ENCODE results near the gene DSCAML1. TPM values are rescaled to one million over a fixed set of nuclear protein-coding genes. Genes with fewer than 3 reads are reported as not detected.
A peak's percentile ranks its signal among the peaks of the same experiment; 100 is the strongest.

The DSCAML1 gene
- total RNA-seq, 1 donor from 2014 or later, result 0.95 TPM

DNA sequence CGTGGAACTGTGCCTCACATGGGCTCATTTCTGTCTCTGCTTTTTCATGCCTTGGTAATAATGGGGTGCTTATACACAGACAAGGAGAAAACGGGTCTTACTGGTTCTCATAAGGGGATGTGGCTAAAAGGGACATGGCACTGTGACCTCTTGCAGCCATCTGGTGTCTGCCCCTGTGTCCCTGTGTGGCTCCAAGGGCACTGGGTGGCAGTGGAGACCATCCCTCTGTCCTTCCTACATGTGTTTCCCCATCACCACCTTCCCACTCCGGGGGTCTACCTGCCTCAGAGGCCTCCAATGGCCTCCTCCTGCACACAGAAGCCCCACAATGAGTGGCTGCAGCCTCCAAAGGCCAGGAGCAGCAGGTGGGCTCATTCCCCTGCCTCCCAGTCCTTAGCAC lies 248.1 kb downstream of the DSCAML1 start:
- Histone ChIP-seq H3K27me3 (ENCODE audit: low read depth) (no peaks in the 10 kb centered on the region), H3K36me3 (no peaks in the 10 kb centered on the region), H3K27ac (no peak overlapping the region), H3K9me3 (no peaks in the 10 kb centered on the region), H3K4me1 (no peaks in the 10 kb centered on the region), H3K4me3 (no peak overlapping the region)
- ATAC-seq, result no peak
- peak; percentile 5 for DNase-seq
- intact Hi-C loops (cut with DNase I), result no loop called here
- TF ChIP-seq, protein P1, sequence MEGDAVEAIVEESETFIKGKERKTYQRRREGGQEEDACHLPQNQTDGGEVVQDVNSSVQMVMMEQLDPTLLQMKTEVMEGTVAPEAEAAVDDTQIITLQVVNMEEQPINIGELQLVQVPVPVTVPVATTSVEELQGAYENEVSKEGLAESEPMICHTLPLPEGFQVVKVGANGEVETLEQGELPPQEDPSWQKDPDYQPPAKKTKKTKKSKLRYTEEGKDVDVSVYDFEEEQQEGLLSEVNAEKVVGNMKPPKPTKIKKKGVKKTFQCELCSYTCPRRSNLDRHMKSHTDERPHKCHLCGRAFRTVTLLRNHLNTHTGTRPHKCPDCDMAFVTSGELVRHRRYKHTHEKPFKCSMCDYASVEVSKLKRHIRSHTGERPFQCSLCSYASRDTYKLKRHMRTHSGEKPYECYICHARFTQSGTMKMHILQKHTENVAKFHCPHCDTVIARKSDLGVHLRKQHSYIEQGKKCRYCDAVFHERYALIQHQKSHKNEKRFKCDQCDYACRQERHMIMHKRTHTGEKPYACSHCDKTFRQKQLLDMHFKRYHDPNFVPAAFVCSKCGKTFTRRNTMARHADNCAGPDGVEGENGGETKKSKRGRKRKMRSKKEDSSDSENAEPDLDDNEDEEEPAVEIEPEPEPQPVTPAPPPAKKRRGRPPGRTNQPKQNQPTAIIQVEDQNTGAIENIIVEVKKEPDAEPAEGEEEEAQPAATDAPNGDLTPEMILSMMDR (IDR thresholded peaks at IDR 0.05), result no peak

DNA sequence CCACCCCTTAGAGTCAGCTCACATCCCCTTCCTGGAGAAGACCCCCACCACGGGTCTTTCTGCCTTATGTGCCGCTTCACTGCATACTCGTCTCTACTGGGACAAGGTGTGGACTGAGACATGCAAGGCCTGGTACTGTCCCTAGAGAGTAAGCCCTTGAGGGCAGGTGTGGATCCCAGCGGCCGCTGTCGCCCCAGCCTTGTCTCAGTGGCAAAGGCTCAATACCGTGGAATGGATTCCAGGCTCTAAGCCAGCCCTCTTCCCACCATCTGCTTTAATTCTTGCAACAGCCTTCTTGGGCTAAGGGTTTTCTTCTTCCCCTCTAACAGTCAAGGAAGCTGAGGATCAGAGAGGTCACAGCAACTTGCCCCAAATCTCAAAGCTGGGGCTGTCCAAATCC lies 249.1 kb downstream of the DSCAML1 start:
- no peaks in the 10 kb centered on the region for H3K36me3 ChIP-seq
- H3K4me3 ChIP-seq, result no peak overlapping the region
- H3K9me3 ChIP-seq, result no peaks in the 10 kb centered on the region
- no peak for ATAC-seq
- H3K27ac ChIP-seq, result no peak overlapping the region
- TF ChIP-seq, protein P1 (IDR thresholded peaks at IDR 0.05), result no peak
- intact Hi-C loops (cut with DNase I), result no loop called here
- H3K27me3 ChIP-seq (ENCODE audit: low read depth), result no peaks in the 10 kb centered on the region
- no peaks in the 10 kb centered on the region for H3K4me1 ChIP-seq
- peak; percentile 17 for DNase-seq

DNA sequence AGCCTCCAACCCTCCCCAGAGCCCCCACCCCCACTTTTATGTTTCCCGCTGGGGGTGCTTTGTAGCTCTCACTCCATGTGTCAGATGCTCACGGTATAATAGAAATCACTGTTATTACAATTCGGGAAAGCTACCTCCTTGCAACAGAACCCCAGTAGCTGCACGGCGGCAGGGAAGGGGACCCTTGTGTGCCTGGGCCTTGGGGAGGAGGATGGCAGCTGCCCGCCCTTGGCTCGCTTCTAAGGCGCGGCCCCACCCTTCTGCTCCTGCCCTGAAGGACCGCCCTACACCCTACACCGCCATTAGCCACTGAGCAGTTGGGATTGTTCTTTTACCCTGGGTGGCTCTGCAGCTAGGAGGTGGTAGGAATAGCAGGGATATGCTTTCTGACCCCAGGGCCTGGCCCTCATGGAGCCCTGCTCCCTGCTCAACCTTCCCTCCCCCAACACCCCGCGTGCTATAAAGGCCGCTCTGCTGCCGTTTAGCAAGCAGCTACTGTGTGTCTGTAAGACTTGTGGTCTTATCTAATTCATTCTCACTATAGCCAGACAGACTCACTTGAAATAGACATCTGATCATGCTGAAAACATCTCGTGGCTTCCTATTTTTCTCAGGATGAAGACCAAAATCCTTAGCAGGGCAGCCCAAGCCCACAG lies 249.7 kb downstream of the DSCAML1 start:
- no peak for ATAC-seq
- intact Hi-C loops (cut with DNase I), result no loop called here

DNA sequence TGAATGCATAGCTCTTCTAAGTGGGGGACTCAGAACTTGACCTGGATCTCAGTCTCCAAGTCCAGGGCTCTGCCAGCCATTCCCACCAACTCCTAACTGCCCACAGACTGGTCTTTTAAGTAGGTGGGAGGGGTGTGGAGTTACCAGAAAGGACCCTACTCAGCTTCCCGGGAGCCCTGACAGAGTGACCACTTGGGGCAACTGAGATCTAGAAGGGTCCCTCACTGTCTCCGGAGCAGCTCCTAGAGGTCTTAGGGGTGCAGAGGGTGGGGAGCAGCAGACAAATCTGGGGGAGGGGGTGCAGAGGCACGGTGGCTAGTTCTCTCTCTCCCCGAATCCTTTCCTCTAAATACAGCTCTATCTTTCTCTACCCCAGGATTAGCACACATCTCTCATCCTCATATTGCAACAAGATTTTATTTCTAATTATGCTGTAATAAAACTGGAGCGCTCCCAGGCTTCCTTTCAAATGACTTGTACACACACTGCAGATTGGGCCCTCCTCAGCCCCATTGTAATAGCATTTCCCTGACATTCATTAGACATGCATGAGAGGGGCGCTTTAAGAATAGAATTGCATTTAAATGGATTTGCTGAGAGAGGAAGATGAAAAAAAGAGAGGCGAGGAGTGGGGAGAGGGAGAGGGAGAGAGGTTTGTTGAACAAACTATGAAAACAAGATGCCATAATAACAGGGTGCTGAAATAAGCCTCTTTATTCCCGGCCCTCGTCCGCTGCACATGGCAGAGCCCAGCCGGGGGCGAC lies 250.4 kb downstream of the DSCAML1 start:
- Histone ChIP-seq H3K4me1 (no peaks in the 10 kb centered on the region), H3K36me3 (no peaks in the 10 kb centered on the region), H3K27ac (no peak overlapping the region), H3K27me3 (ENCODE audit: low read depth) (no peaks in the 10 kb centered on the region), H3K9me3 (no peaks in the 10 kb centered on the region), H3K4me3 (no peak overlapping the region)
- intact Hi-C loops (cut with DNase I), result no loop called here
- DNase-seq, result peak; percentile 16
- TF ChIP-seq, protein P1 (IDR thresholded peaks at IDR 0.05), result no peak
- no peak for ATAC-seq

More for the DNA sequence above, 249.7 kb downstream of the DSCAML1 start:
- H3K9me3 ChIP-seq, result no peaks in the 10 kb centered on the region
- H3K36me3 ChIP-seq, result no peaks in the 10 kb centered on the region
- DNase-seq, result peak; percentile 14
- no peaks in the 10 kb centered on the region for H3K4me1 ChIP-seq
- H3K4me3 ChIP-seq, result no peak overlapping the region
- no peaks in the 10 kb centered on the region for H3K27me3 ChIP-seq (ENCODE audit: low read depth)
- TF ChIP-seq, protein P1 (IDR thresholded peaks at IDR 0.05), result no peak
- H3K27ac ChIP-seq, result no peak overlapping the region

DNA sequence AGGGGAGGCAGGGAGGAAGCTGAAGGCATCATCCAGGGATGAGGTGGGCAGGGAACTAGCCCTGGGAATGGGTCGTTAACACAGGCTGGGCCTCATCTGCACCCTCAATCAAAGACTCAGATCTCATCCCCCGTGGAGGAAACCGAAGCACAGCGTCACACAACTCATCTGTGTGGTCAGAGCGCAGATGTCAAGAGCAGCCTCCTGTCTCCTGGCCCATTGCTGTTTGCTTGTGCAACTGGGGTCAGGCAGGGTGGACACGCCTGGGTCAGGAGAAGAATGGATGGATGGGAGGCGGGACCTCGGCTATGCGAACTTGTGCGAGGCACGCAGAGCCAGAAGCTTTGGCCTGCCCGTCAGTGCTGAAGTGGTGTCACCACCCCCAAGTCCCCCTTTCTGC lies 251.3 kb downstream of the DSCAML1 start:
- H3K9me3 ChIP-seq, result no peaks in the 10 kb centered on the region
- H3K4me1 ChIP-seq, result no peaks in the 10 kb centered on the region
- no peak for ATAC-seq
- H3K4me3 ChIP-seq, result no peak overlapping the region
- peak; percentile 34 for DNase-seq
- H3K36me3 ChIP-seq, result no peaks in the 10 kb centered on the region
- intact Hi-C loops (cut with DNase I), result no loop called here
- TF ChIP-seq, protein P1 (IDR thresholded peaks at IDR 0.05), result no peak
- H3K27me3 ChIP-seq (ENCODE audit: low read depth), result no peaks in the 10 kb centered on the region
- no peak overlapping the region for H3K27ac ChIP-seq

Measured in lower lobe of right lung (tissue), 2 donors.